ENCODE results near the gene AK4. TPM values are rescaled to one million over a fixed set of nuclear protein-coding genes. Genes with fewer than 3 reads are reported as not detected.

AK4 gene
- total RNA-seq, 4 donors from 2014 or later, result 39.9 to 83.2 (median 49.0) TPM

GRCh38 chr1:65266476-65266875, 118.5 kb downstream of the AK4 start:
- intact Hi-C loops (cut with DNase I; ENCODE audit: low total_unique reads), result no loop called here
- 32% methylated on average over 1 of the region's 1 CpG for WGBS, 2 donors
- H3K4me3 ChIP-seq (ENCODE audit: low read depth, poor library complexity, severe bottlenecking), result no peak overlapping the region
- DNase-seq (ENCODE audit: low spot score in 2 of 2), result no peak
- no peak for TF ChIP-seq POLR2A (IDR thresholded peaks at IDR 0.05)
- TF ChIP-seq CTCF (IDR thresholded peaks at IDR 0.05), result no peak

- TF ChIP-seq CTCF (IDR thresholded peaks at IDR 0.05) (no peak), POLR2A (IDR thresholded peaks at IDR 0.05) (no peak)
- intact Hi-C loops (cut with DNase I; ENCODE audit: low total_unique reads), result no loop called here
- no peak overlapping the region for H3K4me3 ChIP-seq (ENCODE audit: low read depth, poor library complexity, severe bottlenecking)
- 87 to 89% methylated on average over 4 of the region's 4 CpGs for WGBS, 2 donors
- DNase-seq (ENCODE audit: low spot score in 2 of 2), result no peak
These were observed 119.3 kb downstream of the AK4 start for GRCh38 chr1:65267271-65267670.

- H3K4me3 ChIP-seq (ENCODE audit: low read depth, poor library complexity, severe bottlenecking), result no peak overlapping the region
- no peak for DNase-seq (ENCODE audit: low spot score in 2 of 2)
- intact Hi-C loops (cut with DNase I; ENCODE audit: low total_unique reads), result no loop called here
- TF ChIP-seq CTCF (IDR thresholded peaks at IDR 0.05) (no peak), POLR2A (IDR thresholded peaks at IDR 0.05) (no peak)
- 88 to 90% methylated on average over 1 of the region's 1 CpG for WGBS, 2 donors
These were observed 119.7 kb downstream of the AK4 start for GRCh38 chr1:65267683-65268082.

- TF ChIP-seq POLR2A (IDR thresholded peaks at IDR 0.05) (no peak), CTCF (IDR thresholded peaks at IDR 0.05) (no peak)
- 75 to 85% methylated on average over 2 of the region's 2 CpGs for WGBS, 2 donors
- no peak overlapping the region for H3K4me3 ChIP-seq (ENCODE audit: low read depth, poor library complexity, severe bottlenecking)
- intact Hi-C loops (cut with DNase I; ENCODE audit: low total_unique reads), result no loop called here
- DNase-seq (ENCODE audit: low spot score in 2 of 2), result no peak
These were observed 121.6 kb downstream of the AK4 start for GRCh38 chr1:65269612-65270011.

- WGBS, 2 donors, result 71 to 89% methylated on average over 1 of the region's 1 CpG
- TF ChIP-seq CTCF (IDR thresholded peaks at IDR 0.05) (no peak), POLR2A (IDR thresholded peaks at IDR 0.05) (no peak)
- no peak for DNase-seq (ENCODE audit: low spot score in 2 of 2)
- H3K4me3 ChIP-seq (ENCODE audit: low read depth, poor library complexity, severe bottlenecking), result no peak overlapping the region
- intact Hi-C loops (cut with DNase I; ENCODE audit: low total_unique reads), result no loop called here
These were observed 128.4 kb downstream of the AK4 start for GRCh38 chr1:65276197-65276939.

Measured in lower leg skin (tissue), 4 donors.